HG02970 (cell line): Measurements from ENCODE around the gene MYCT1.
"Not testable (repeated sequence)": the region's sequence is repeated elsewhere in the genome, so short reads cannot be mapped to it uniquely, and the experiment has no call there.

Source experiments
- ATAC-seq: cut with Tn5 transposase; IDR thresholded peaks from one replicate; pipeline ENCODE4 v1.9.1; 2021; ENCODE audit warnings: mild to moderate bottlenecking, moderate library complexity, moderate number of reproducible peaks; ENCODE audit not compliant: unreplicated experiment, low FRiP score

The MYCT1 gene

GRCh38 chr6:152697634-152698033 is at the start of gene MYCT1:
Gene MYCT1 (plus strand): TSS chr6:152697897. CDS start chr6:152697903, 6 bp downstream.
- no peak for ATAC-seq

- no peak for ATAC-seq
These were observed 49.6 kb upstream of the MYCT1 start for GRCh38 chr6:152648105-152648504.

- ATAC-seq = no peak
These were observed 45.7 kb upstream of the MYCT1 start for GRCh38 chr6:152651986-152652385.

GRCh38 chr6:152661776-152662175 is 35.9 kb upstream of the MYCT1 start:
- no peak for ATAC-seq

- no peak for ATAC-seq
These were observed 27.8 kb upstream of the MYCT1 start for GRCh38 chr6:152669895-152670294.

- no peak for ATAC-seq
These were observed 26.5 kb upstream of the MYCT1 start for GRCh38 chr6:152671171-152671570.

GRCh38 chr6:152673236-152673635 is 24.5 kb upstream of the MYCT1 start:
- ATAC-seq = no peak

GRCh38 chr6:152680151-152680550 is 17.5 kb upstream of the MYCT1 start:
- no peak for ATAC-seq

- ATAC-seq = no peak
These were observed 16.7 kb upstream of the MYCT1 start for GRCh38 chr6:152680879-152681517.

- no peak for ATAC-seq
These were observed 15.6 kb upstream of the MYCT1 start for GRCh38 chr6:152682141-152682540.

GRCh38 chr6:152682935-152683334 is 14.8 kb upstream of the MYCT1 start:
- not testable (repeated sequence) for ATAC-seq

- no peak for ATAC-seq
These were observed 11.9 kb upstream of the MYCT1 start for GRCh38 chr6:152685819-152686218.

GRCh38 chr6:152695372-152696045 is 2.2 kb upstream of the MYCT1 start:
- no peak for ATAC-seq

- ATAC-seq = no peak
These were observed 1.2 kb upstream of the MYCT1 start for GRCh38 chr6:152696522-152696921.

GRCh38 chr6:152698692-152699091 is 995 bp downstream of the MYCT1 start:
- ATAC-seq = no peak

- ATAC-seq = no peak
These were observed 2.7 kb downstream of the MYCT1 start for GRCh38 chr6:152700427-152700826.

- ATAC-seq = no peak
These were observed 3.6 kb downstream of the MYCT1 start for GRCh38 chr6:152701081-152701862.

GRCh38 chr6:152701863-152702401 is 4.2 kb downstream of the MYCT1 start:
- ATAC-seq = no peak

- not testable (repeated sequence) for ATAC-seq
These were observed 6.1 kb downstream of the MYCT1 start for GRCh38 chr6:152703750-152704149.

GRCh38 chr6:152705327-152705726 is 7.6 kb downstream of the MYCT1 start:
- no peak for ATAC-seq

GRCh38 chr6:152716322-152716721 is 18.6 kb downstream of the MYCT1 start:
- no peak for ATAC-seq
